Body of pancreas (tissue), 4 donors: ENCODE measurements around the gene TJP1. TPM values are rescaled to one million over a fixed set of nuclear protein-coding genes. Genes with fewer than 3 reads are reported as not detected.
"Not testable (repeated sequence)": the region's sequence is repeated elsewhere in the genome, so short reads cannot be mapped to it uniquely, and the experiment has no call there.

ENCODE experiments used
- ATAC-seq: fragments of 150-250 bp; one replicate; pipeline ENCODE4 v1.9.1; 2016
- DNase-seq, 4 donors: peaks; one replicate each; pipeline ENCODE4 v3.0.0-alpha.2; 2019
- H3K27ac ChIP-seq, 4 donors: fragments of 200-600 bp; sonication (generic); 1 replicate in 3 of 4; 2 replicates in 1 of 4; pipeline versions ENCODE4 v1.5.1 to v1.6.1; 2016 to 2019; ENCODE audit warnings: mild to moderate bottlenecking in 1 of 4, mixed read lengths in 1 of 4, moderate library complexity in 1 of 4
- H3K27me3 ChIP-seq, 2 donors: fragments of 200-600 bp; sonication (generic); one replicate each; pipeline ENCODE4 v1.6.0; 2016; ENCODE audit warnings: mild to moderate bottlenecking in 1 of 2
- H3K36me3 ChIP-seq, 2 donors: fragments of 200-600 bp; sonication (generic); replicated peaks in 1 of 2; 2 replicates each; pipeline ENCODE4 v1.5.1; 2016; ENCODE audit warnings: low read depth in 2 of 2; ENCODE audit not compliant: insufficient read depth in 1 of 2
- H3K4me1 ChIP-seq: fragments of 200-600 bp; sonication (generic); one replicate; pipeline ENCODE4 v1.6.0; 2016
- H3K4me3 ChIP-seq, 2 donors: fragments of 200-600 bp; sonication (generic); 1 replicate in 1 of 2; 2 replicates in 1 of 2; pipeline ENCODE4 v1.5.1; 2016 to 2019
- H3K9me3 ChIP-seq, 3 donors: fragments of 200-600 bp; sonication (generic); 1 replicate in 2 of 3; 2 replicates in 1 of 3; pipeline ENCODE4 v1.5.1; 2016
- POLR2A ChIP-seq, 3 donors: fragments of 450-650 bp; IDR thresholded peaks; one replicate each; pipeline ENCODE4 v1.6.1; 2016; ENCODE audit warnings: antibody characterized with exemption in 3 of 3, mild to moderate bottlenecking in 2 of 3
- WGBS, 2 donors: methylation state at CpG; one replicate each; pipeline ENCODE4 v1.1.5; 2017; 5-methylcytosine and 5-hydroxymethylcytosine counted together
- intact Hi-C: fragments of 100-400 bp; cut with DNase I; formaldehyde crosslinking; loops from one replicate; pipeline ENCODE4 v1.15.1; 2023
- total RNA-seq, 2 donors: library from RNA; depleted of rRNA; stranded (reverse); fragments of >200 nt; gene quantifications; one replicate each; pipeline ENCODE4 v1.1.0, GENCODE V29; 2016
- TF ChIP-seq, protein P1 (sequence below), 7 experiments: fragments of 450-650 bp in 4 of 7; fragments of 200-600 bp in 3 of 7; sonication (generic) in 3 of 7; IDR thresholded peaks; one replicate each; pipeline ENCODE4 v1.5.1; 2016 to 2019; ENCODE audit warnings: antibody characterized with exemption in 7 of 7

Gene TJP1
- total RNA-seq, 2 donors from 2014 or later = 68.7 to 70.9 TPM

DNA sequence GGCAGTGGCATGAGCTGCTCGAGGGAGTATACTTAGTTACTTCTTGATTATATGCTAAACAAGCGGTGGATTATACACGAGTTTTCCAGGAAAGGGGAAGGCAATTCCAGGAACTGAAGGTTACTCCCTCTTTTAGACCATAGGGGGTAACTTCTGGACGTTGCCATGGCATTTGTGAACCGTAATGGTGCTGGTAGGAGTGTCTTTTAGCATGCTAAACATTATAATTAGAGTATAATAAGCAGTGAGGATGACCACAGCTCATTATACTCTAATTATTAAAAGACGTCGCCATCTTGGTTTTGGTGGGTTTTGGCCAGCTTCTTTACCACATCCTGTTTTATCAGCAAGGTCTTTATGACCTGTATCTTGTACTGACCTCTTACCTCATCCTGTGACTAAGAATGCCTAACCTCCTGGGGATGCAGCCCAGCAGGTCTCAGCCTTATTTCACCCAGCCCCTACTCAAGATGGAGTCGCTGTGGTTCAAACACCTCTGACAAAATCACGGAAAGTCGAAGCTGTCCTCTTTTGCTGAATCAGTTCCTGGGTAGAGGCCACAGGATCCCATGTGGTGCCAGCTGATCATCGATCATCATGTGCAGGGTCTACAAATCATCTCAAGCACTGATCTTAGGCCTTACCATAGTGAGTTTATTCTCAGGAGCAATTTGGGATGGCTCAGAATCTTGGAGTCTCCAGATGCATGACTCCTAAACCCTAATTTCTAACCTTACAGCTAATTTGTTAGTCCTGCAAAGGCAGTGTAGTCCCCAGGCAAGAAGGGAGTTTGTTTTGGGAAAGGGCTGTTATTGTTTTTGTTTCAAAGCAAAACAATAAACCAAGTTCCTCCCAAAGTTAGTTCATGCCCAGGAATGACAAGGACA lies 149.1 kb downstream of the TJP1 start:
- intact Hi-C loops = no loop called here
- H3K9me3 ChIP-seq = no peaks in the 10 kb centered on the region
- peaks cover 52% of the 10 kb centered on the region for H3K4me1 ChIP-seq
- TF ChIP-seq POLR2A (IDR thresholded peaks at IDR 0.05) = no peak
- TF ChIP-seq, protein P1, sequence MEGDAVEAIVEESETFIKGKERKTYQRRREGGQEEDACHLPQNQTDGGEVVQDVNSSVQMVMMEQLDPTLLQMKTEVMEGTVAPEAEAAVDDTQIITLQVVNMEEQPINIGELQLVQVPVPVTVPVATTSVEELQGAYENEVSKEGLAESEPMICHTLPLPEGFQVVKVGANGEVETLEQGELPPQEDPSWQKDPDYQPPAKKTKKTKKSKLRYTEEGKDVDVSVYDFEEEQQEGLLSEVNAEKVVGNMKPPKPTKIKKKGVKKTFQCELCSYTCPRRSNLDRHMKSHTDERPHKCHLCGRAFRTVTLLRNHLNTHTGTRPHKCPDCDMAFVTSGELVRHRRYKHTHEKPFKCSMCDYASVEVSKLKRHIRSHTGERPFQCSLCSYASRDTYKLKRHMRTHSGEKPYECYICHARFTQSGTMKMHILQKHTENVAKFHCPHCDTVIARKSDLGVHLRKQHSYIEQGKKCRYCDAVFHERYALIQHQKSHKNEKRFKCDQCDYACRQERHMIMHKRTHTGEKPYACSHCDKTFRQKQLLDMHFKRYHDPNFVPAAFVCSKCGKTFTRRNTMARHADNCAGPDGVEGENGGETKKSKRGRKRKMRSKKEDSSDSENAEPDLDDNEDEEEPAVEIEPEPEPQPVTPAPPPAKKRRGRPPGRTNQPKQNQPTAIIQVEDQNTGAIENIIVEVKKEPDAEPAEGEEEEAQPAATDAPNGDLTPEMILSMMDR (IDR thresholded peaks at IDR 0.05) = no peak
- 79 to 89% methylated on average over 11 of the region's 11 CpGs for WGBS, 2 donors
- no peaks in the 10 kb centered on the region for H3K27me3 ChIP-seq
- ATAC-seq (no peak), DNase-seq (no peak)
- no peaks in the 10 kb centered on the region for H3K36me3 ChIP-seq
- no peak overlapping the region for H3K4me3 ChIP-seq
- H3K27ac ChIP-seq = peak overlapping the region; percentile 9 to 94 (median 84)

DNA sequence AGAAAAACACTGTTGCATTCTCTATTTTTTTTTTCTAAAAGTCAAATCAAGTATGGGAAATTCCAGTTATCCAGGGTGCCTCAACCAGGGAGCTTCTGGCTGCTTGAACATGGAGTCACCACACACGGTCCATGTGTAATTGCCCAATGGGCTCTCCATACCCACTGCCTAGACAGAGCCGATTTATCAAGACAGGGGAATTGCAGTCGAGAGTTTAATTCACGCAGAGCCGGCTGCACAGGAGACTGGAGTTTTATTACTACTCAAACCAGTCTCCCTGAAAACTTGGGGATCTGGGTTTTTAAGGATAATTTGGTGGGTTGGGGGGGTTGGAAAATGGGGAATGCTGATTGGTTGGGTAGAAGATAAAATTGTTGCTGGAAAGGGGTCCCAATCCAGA lies 149.8 kb downstream of the TJP1 start:
- Histone ChIP-seq H3K27me3 (no peaks in the 10 kb centered on the region), H3K9me3 (no peaks in the 10 kb centered on the region), H3K36me3 (no peaks in the 10 kb centered on the region), H3K4me1 (peaks cover 45% of the 10 kb centered on the region), H3K27ac (peak overlapping the region; percentile 9 to 94 (median 88)), H3K4me3 (no peak overlapping the region)
- DNase-seq (no peak), ATAC-seq (no peak)
- intact Hi-C loops = no loop called here
- 92 to 96% methylated on average over 5 of the region's 5 CpGs for WGBS, 2 donors
- TF ChIP-seq, protein P1 (IDR thresholded peaks at IDR 0.05) = no peak
- TF ChIP-seq POLR2A (IDR thresholded peaks at IDR 0.05) = no peak

DNA sequence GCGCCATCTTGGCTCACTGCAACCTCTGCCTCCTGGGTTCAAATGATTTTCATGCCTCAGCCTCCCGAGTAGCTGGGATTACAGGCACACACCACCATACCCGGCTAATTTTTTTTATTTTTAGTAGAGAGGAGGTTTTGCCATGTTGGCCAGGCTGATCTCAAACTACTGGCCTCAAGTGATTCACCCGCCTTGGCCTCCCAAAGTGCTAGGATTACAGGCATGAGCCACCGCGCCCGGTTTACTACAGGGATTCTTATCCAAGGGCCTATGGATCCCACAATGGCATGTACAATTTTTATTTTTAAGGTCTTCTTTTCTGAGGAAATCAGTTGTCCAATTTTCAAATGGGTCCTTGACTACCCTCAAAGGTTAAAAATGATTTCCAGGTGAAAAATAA lies 150.2 kb downstream of the TJP1 start:
- intact Hi-C loops, H3K9me3 ChIP-seq, H3K36me3 ChIP-seq, H3K4me3 ChIP-seq, ATAC-seq, H3K27me3 ChIP-seq, DNase-seq: not testable (repeated sequence)
- 81% methylated on average over 7 of the region's 7 CpGs for WGBS, 2 donors
- Histone ChIP-seq H3K27ac (peak overlapping the region; percentile 76 to 94 (median 88)), H3K4me1 (peaks cover 44% of the 10 kb centered on the region)

DNA sequence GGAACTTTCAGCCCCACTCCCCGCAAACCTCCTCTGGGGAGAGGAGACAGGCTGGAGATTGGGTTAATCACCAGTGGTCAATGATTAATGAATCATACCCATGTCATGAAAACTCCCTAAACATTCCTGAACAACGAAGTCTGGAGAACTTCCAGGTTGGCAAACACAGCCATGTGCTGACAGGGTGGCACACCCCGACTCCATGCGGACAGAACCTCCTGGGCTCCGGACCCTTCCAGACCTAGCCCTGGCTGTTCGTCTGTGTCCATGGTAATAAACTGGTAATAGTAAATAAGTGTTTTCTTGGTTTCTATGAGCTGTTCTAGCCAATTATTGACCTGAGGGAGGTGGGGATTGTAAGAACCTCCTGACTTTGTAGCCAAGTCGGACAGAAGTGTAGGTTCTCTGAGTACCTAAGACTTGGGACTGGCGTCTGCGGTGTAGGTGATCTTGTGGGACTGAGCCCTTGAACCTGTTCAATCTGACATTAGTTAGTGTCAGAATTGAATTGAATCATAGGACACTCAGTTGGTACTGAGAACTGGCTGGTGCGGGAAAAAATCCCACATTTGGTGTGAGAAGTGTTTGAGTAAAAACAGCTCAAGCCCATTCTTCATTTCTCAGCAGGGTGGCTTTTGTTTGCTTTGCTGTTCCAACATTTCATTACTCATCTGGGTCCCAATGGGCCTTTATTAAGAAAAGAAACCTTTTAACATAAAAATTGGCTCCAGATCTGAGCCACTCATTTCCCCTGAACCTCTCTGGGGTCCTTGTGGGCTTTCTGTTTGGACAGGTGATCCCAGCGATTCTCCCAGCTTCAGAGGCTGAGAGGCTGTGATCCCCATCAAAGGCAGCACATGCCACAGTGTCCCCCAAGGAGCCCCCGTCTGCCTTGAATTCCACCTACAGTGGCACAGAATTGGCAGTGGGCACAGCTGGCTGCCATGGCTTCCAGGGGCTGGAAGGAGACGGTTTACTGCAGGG lies 151.0 kb downstream of the TJP1 start:
- TF ChIP-seq POLR2A (IDR thresholded peaks at IDR 0.05) = peak; percentile 36 to 80 (median 75)
- TF ChIP-seq, protein P1 (IDR thresholded peaks at IDR 0.05) = no peak
- DNase-seq (peak; percentile 87 to 95 (median 94)), ATAC-seq (peak; percentile 82)
- intact Hi-C loops = no loop called here
- Histone ChIP-seq H3K27me3 (no peaks in the 10 kb centered on the region), H3K4me3 (no peak overlapping the region), H3K36me3 (no peaks in the 10 kb centered on the region), H3K4me1 (peaks cover 44% of the 10 kb centered on the region), H3K27ac (peak overlapping the region; percentile 76 to 94 (median 88)), H3K9me3 (no peaks in the 10 kb centered on the region)
- WGBS, 2 donors = 27 to 32% methylated on average over 12 to 13 of the region's 13 CpGs

DNA sequence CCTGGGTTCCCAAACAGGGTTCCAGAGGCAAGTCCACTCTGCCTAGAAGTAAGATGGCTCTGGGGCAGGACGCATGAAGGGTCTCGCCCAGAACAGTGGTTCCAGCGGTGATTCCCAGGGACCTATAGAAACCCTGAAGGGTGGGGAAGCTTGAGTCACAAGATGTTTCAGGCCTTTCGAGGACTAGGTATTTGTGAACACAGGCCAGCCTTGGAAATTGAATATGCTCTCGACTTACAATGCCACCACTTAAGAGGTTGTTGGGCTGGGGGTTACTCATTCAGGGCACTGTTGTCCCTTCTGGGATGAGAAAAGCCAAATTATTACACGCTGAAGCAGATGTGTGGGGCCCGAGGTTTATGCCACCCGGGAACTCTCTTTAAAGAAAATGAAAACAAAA lies 152.0 kb downstream of the TJP1 start:
- no peaks in the 10 kb centered on the region for H3K27me3 ChIP-seq
- H3K4me3 ChIP-seq = no peak overlapping the region
- no peak for DNase-seq
- no peak for ATAC-seq
- H3K9me3 ChIP-seq = no peaks in the 10 kb centered on the region
- 73 to 76% methylated on average over 8 of the region's 8 CpGs for WGBS, 2 donors
- H3K4me1 ChIP-seq = peaks cover 44% of the 10 kb centered on the region
- intact Hi-C loops = no loop called here
- peak overlapping the region in 3 of 4 donors; percentile 86 to 94 (median 90) for H3K27ac ChIP-seq
- TF ChIP-seq, protein P1 (IDR thresholded peaks at IDR 0.05) = no peak
- TF ChIP-seq POLR2A (IDR thresholded peaks at IDR 0.05) = no peak
- no peaks in the 10 kb centered on the region for H3K36me3 ChIP-seq
